LHCN-M2 (cell line): Measurements from ENCODE around the gene ITPA. TPM values are rescaled to one million over a fixed set of nuclear protein-coding genes. Genes with fewer than 3 reads are reported as not detected.
"Not testable (repeated sequence)": the region's sequence is repeated elsewhere in the genome, so short reads cannot be mapped to it uniquely, and the experiment has no call there.

Experiments
- DNase-seq: peaks from one replicate; pipeline ENCODE4 v3.0.0-alpha.2; 2012; ENCODE audit warnings: low read depth
- total RNA-seq: library from RNA; depleted of rRNA; stranded (reverse); fragments of >200 nt; gene quantifications from 2 replicates; pipeline ENCODE4 v1.2.3, GENCODE V29; 2014

Gene ITPA
- total RNA-seq, 1 experiment from 2014 or later, result 71.0 TPM

DNA sequence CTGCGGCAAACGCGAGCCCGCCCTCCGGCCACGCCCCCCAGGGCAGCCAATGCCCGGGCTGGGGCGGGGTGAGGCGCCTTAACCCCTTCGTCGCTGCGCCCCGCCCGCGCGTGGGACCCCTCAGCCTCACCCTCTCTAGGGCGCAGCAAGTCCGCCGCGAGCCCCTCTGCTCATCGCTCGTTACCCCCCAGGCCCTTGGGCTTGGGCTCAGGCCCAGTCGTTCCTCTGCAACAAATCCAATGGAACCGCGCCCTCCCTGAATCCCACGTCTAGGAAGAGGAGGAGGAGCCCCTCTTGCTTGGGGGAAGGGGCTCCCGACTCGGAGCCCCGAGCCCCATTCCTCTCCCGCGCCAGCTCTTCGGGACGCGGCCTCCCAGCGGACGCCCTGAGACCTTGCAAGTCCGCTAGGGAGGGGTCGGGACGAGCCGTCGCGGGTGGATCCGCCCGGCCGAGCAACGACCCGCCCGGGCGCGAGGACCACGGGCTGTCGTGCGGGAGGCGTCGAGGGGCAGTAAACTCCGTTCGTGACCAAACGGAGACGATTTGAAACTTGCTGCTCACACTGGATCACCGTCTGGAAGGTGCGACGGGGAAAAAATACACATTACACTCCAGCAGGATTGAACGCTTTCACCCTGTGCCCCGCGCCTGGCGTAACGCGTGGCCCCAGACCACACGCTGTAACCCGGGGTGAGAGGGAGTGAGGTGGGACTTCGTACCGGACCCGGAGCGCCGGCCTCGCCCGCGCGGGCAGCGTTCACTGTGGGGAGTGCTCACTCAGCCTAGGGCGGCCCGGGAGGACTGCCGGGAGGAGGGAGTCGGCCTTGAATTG, 35.5 kb upstream of the ITPA start:
- DNase-seq, result peak; percentile 68

DNA sequence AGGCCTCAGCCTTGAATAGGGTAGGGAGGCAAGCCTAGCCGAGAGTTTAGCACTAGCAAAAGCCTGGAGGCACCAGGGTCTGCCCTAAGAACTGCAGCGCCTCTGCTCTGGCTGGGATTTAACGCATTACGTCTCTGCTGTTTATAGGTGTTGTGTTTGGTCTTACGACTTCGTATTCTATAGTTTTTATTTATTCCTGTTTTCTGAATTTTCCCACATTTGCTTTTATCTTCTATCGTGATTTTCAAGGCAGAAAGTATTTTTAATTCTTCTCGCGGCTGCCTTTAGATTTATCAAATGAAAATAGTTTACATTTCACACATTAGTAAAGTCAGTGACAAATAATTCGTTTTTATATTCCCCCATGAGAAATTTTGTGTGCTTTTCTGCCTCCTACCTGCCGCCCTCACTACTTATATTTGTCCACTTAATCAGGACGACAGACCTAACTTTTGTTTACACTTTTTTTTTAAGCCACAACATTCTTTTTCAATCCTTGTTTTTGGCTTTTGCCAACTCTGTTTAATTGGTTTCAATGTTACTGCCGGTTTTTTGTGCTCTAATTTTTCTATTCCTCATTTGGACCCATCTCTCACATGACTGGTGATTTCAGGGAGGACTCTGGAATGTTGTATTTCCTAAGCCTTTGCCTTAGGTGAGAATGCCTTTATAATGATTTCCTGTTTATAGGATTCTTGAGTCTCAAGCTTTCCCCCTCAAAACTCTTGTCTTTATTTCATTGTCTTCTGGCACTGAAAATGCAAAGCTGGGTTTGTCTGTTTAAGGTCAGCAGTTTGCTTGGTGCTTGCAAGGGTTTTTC, 34.6 kb upstream of the ITPA start:
- DNase-seq, result no peak

DNA sequence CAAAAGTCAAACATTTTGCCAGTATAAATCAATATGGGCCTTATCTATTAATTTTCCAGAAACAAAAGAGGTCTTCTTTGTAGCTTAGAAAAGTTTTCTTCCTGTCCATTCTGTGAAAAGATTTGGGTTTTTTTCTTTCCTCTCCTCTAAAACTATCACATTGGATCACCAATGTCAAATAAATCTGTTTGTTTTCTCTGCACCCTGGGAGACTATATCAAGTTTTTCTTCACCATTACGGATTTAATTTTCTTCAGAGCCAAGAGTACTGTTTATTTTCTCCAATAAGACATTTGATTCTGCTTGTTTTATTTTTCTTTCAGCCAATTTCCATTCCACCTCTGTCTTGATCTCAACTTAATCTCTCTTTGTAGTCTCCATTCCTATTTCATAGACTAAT, 34.0 kb upstream of the ITPA start:
- DNase-seq, result no peak

DNA sequence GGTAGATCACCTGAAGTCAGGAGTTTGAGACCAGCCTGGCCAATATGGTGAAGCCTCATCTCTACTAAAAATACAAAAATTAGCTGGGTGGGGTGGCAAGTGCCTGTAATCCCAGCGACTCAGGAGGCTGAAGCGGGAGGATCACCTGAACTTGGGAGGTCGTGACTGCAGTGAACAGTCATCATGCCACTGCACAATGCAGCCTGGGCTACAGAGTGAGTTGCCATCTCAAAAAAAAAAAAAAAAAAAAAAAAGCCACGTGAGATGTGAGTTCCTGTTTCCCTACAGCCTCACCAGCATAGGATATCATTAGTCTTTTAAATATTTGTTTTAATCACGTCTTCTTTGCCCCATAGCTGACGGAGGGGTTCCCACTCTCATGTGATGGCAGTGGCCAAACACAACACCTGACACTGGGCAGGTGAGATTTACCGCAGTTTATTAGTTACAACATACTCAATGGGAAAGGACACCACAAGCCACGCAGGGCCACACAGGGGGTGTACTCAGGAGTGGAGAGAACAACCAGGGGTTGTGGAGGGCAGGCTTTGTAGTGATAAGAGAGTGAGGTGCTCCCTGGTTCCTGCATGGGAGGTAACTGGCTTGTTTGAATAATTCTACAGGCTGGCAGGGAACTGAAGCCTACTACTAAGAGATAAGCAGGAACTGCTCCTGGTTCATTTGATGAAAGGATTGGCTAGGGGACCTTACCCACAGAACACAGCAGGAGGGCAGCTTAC, 31.4 kb upstream of the ITPA start:
- DNase-seq, result no peak

DNA sequence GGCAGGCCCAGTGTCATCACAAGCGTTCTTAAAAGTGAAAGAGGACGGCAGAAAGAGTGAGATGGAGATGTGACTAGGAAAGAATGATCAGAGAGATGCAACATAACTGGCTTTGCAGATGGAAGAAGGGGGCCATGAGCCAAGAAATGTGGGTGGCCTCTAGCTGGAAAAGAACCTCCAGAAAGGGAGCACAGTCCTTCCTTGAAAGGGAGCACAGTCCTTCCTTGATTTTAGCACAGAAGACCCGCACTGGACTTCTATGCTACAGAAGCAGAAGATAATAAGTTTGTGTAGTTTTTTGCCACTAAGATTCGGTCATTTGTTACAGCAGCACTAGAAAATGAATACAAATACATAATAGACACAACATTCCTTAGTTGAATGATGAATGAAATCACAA, 29.0 kb upstream of the ITPA start:
- DNase-seq, result no peak

DNA sequence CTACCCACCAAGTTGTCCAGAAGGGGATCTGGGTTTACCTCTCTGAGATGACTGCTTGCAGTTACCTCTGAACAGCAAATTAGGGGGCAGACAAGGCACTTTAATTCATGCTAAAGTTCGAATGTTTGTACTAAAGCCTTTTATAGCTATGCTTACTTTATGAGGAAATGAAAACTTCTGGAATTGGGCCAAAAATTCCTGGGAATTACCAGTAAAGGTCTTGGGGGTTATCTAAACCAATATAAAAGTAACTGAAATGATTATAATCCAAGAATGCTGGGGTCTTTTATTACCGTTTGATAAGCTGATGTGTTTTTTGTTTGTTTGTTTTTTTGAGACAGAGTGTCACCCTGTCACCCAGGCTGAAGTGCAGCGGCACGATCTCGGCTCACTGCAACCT, 28.0 kb upstream of the ITPA start:
- DNase-seq, result no peak

DNA sequence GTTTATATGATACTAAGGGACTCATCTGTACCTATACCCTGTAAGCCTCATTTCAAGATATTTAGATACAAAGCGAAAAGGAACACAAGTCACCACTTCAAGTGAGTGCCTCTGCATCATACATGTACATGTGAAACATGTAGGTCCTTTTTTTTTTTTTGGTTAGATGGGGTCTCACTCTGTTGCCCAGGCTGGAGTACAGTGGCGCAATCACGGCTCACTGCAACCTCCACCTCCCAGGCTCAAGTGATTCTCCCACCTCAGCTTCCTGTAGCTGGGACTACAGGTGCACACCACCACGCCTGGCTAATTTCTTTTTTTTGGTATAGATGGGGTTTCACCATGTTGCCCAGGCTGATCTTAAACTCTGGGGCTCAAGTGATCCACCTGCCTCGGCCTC, 26.9 kb upstream of the ITPA start:
- DNase-seq, result not testable (repeated sequence)

DNA sequence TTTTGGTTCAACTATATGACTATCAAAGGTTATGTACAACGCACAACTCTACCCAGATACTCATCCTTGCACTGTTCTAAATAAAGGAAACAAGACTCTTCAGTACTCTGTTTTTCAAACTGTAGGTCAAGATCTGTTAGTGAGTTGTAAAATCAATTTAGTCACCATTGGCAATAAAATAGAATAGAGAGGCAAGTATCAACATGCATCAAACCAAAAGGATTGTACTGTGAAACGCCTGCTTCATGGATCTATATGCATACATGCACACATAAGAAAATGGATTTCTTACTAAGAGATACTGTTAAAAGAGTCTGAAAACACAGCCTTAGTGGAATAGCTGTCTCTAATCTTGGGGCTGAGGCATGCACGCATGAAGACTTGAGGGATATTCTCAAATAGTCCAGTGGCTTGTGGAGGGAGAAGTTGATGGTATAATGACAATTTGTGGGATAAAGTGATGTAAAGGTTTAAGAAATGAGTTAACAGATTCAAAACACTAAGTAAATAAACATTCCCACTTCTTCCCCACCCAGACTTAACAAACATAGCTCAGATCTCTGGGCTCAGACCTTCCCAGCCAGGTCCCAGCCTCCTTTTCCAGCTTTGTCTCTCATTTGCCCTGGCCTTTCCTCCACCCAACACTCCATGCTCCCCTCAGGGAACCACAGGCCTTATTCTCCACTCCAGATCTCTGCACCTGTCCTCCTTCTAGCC, 25.2 kb upstream of the ITPA start:
- DNase-seq, result no peak

DNA sequence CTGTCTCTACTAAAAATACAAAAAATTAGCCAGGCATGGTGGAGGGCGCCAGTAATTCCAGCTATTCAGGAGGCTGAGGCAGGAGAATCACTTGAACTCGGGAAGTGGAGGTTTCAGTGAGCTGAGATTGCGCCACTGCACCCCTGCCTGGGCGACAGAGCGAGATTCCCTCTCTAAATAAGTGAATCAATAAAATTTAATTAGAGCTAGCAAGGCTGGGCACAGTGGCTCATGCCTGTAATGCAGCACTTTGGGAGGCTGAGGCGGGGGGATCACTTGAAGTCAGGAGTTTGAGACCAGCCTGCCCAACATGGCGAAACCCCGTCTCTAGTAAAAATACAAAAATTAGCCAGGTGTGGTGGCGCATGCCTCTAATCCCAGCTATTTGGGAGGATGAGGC, 21.4 kb upstream of the ITPA start:
- not testable (repeated sequence) for DNase-seq

DNA sequence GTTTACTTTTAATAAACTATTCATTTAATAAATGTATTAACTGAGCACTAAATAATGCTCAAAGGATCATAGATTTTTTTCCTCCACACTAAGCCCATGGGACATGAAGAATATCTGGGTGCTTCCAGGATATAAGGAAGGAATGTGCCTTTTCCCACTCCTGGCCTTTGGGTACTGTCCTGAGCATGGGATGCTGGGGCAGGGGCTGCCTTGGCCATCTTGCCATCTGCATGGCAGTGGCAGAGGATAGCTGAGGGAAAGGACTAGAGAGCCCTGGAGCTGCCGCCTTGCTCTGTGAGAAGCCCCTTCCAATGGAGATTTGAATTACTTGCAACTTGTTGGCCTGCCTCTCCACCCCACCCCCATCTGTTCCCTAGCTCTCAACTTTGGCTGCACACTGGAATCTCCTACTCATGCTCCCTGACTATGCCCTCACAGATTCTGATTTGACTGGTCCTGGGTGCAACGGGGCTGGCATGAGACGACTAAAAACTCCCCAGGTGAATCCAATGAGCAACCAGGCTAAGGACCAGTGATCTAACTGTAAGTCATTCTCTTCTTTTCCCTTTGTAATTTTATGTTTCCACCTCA, 20.4 kb upstream of the ITPA start:
- no peak for DNase-seq

DNA sequence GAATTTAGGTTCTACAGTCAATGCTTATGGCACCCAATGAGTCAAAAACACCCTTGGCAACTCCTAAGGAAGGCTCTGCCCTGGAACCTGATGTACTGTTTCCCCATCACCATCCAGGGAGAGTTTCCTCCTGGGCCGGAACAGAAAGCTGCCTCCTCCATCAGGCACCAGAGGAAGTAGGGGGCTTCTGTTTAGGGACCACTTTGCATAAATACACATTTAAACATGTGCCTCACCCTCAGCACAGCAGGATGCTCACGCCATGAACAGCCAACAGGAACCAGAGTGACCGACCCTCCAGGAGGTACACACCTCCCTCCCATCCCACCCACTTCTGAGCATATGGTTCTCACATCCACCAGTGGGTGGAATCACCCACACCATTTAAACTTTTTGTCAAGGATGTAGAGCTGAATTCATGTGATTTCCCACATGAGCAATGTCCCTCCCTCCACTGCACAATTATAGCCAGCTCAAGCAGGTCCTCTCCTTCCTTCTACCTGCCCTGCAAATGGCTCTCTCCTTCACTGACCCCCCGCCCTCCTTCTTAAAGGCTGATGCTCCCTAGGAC, 19.7 kb upstream of the ITPA start:
- DNase-seq, result no peak

DNA sequence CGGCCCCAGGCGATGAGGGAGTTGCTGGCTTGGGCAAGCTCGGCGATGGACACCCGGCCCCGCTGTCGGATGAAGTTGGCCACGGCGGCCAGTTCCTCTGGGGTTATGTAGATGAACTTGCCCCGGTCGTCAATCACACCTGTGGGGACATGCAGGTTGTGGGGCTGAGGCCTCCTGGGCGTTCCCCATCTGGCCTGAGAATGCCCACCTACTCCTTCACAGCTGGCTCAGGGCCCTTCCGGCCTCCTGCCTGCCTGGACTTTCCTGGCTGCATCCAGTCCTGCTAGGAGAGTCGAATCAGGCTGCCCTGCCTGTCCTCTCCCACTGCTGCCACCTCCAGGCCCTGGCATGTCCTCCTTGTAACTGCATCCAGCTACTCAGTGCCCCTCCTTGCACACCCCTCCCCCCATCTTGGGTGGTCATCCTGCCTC, 18.6 kb upstream of the ITPA start:
- DNase-seq, result no peak

DNA sequence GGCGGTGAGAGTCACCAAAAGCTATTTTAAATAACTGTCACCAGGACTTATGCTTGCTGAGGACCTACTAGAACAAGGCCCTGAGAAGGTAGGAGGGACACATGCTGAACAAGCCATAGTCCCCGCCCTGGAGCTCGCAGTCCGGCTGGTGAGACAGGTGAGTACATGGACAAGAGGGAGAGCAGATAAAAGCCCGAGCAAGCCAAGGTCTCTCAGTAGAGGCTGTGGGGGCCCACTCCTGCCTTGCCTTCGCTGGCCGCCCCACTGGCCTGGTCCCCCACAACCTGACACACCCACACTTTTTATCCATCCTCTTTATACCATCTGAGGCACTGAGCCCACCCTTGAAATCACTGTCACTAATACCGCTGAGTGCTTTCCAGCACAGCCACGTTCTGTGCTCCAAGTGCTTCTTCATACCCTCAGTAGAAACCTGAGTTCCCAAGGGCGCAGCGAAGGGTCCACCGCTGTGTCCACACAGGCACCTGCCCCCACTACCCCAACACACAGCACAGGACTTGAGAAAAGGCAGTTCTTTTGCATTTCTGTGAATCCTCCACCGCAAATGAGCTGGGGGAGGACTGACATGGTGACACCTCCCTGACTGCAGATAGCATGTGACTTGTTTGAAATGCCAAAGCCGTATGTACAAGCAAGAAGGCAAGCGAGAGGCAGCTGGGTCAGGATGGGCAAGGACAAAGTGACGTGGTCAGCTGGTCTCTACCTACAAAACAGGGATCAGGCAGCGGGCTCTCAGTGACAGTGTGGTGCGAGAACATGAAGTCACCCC, 16.9 kb upstream of the ITPA start:
- no peak for DNase-seq

DNA sequence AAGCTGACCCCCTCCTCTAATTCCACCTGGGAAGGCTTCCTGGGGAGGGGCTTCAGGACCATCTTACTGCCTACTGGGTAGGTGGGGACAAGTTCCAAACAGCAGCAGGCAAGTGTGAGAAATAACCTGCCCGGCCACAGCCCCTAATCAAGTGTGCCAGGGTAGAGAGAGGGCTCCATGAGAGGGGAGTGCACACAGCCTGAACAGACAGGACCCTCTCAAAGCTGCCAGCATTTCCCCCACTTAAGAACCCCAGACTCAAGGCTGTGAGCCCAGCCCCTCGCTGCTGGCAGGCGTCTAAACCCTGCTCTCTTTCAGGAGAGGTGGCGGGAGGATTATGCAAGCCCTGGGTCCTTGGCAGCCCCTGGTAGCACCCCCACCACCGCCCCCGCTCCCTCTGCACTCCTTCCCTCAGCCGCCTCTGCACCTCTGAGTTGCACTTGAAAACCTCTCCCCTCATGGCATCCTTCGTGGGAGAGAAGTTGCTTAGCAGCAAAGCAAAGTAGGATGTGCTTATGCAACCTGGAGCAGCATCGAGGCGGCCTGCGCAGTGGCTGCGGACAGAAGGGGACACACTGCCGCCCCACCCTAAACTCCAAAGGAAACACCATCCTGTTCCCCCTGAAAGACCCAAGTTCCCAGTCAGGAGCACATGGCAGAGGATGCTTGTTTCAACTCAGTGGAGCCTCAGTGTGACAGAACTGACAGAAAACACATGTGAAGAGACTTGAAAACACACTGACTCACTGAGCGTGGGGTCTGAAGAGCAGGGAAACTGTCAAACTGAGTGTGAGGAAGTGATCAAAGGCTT, 15.3 kb upstream of the ITPA start:
- no peak for DNase-seq

DNA sequence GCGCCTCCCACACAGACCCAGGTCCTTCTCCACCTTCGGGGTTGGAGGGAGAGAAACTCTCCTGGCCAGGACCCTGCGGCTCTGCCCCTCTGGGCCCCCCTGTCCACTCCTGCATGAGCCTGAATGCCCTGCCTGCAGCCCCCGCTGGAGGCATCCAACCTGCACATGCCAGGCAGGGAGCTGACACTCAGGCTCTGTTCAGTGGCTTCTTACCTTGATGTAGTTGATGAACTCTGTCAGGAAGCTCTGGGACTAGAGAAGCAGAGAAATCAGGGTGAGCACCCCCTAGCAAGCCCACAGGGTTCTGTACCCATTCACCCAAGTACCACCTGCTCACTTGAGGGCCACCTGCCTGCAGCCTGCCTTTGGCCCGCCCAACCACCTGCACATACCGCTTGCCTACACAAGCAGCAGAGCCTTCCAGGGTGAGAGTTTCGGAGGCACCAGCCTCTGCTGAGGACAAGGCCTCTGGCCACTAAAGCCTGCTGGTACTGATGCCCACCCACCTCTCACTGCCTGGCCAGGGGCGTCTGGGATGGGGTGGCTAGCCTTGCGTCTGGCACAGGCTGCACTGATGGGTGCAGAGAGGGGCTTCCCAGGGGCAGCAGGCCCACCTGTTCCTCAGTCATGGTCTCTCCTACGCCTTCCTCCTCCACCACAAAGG, 14.5 kb upstream of the ITPA start:
- DNase-seq, result no peak

DNA sequence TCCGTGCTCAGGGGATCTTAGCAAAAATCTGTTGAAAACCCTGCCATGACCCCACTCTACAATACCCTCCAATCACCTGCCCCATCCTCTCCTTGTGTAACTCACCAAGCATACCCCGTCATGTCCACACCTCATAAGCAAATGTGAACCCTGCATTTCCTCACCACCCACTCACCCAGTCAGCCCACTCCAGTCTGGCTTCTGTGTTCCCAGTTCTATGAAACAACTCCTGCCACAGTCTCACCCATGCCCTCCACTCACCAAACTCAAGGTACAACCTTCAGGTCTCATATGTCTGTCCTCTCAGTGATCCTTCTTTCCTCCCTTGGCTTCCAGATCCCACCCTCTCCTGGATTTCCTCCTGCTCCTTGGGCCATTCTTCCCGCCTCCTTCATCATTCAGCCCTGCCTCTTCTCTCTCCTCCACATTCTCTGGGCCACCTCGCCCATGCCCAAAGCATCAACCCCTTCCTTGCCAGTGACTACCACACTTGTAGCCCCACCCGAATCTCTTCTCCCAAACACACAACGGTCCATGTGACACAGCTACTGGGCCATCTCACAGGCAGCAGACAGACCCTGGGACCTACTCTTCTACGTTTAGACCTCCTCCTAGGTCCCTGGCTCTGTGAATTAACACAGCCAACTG, 13.6 kb upstream of the ITPA start:
- DNase-seq, result no peak

DNA sequence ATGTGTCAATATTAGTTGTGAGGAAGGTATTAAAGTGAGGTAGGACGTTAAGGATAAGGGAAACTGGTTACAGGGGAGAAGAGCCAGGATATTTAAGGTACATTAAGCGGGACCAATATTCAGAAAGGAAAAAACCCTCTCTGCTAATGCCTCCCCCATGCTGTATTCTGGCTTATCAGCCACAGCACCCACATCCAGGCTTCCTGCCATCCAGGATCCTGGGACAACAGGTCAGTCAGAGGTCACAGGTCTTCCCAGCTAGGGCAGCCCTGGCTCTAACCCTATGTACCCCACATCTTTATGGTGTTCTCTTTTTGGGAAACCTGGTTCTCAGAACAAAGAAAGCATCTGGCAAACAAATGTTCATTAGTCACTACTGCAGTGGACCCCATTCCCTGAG, 10.1 kb upstream of the ITPA start:
- DNase-seq, result no peak
